GM18505 (cell line): ENCODE measurements around the gene ESD.

ENCODE experiments used
- ATAC-seq: cut with Tn5 transposase; IDR thresholded peaks from one replicate; pipeline ENCODE4 v1.9.1; 2021; ENCODE audit not compliant: unreplicated experiment
- POLR2A ChIP-seq: IDR thresholded peaks from 4 replicates; pipeline ENCODE4 v1.6.1; 2011; ENCODE audit warnings: borderline replicate concordance; ENCODE audit not compliant: insufficient read depth, insufficient read length; ENCODE audit errors: extremely low read depth

ESD gene

GRCh38 chr13:46745062-46745461 is 51.9 kb downstream of the ESD start:
- ATAC-seq, result no peak
- TF ChIP-seq POLR2A, result no peak

DNA sequence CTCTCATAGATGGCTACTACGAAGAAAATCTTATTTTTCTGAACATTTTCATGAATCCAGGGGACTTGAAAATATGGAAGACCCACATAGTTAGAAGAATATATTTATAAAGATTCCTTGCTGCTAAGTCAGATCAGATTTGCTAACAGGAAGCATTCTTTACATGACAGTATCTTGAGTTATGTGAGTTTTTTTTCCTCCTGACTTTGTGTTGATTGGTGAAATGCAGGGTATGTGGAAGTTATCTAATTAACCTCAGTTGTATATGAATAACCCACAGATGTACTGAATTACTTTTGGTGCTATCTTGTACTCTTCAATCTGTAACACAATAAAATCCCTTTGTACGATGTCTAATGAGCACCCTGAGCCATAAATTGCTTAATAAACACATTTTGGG is 53.8 kb downstream of the ESD start:
- TF ChIP-seq POLR2A, result no peak
- ATAC-seq, result no peak

DNA sequence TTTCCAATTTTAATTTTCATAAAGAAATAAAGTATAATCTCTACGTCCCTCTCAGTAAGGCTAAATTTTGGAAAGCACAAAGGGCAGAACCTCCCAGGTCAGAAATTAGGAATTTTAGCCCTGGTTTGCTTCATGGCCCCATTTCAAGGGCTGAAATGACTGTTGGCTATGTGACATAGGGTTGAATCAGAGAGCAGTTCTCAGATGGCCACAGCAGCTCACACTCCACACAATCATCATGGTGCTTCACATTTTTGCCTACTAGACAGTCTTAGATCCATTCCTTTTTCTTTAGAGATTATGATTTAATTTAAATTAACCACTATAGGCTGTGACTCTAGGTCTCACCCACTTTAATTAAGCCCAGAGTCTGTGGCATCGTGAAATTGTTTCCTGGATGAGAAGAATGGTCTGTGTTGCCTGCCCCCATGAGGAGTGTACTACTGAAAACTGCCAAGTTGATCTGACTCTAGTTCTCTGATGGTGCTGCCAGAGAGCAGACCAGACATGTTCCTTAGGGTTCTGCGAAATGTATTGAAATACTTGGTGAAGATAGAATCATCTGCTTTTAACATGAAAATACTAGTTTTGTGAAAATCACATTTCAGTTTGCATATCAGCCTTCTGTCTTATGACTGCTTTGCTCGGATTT is 57.4 kb downstream of the ESD start:
- no peak for TF ChIP-seq POLR2A
- ATAC-seq, result no peak

DNA sequence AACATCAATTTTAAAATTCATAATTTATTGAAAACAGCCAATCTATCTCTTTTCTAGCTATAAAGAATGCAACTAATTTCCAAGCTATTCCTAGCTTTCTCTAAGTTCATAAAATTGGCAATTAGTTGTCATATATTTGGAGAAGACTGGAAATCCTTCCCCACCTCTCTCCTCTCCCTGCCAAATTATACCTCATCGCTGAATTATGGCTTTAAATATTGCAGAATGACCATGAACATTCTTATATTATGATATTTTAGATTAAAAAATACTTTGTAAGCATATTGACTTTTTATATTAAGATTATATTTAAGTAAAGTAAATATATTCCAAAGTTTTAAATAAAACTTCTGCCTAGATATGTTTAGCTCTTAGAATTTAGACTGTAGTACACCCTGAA is 58.2 kb downstream of the ESD start:
- ATAC-seq, result no peak
- TF ChIP-seq POLR2A, result no peak

GRCh38 chr13:46738055-46738454 is 58.9 kb downstream of the ESD start:
- TF ChIP-seq POLR2A, result no peak
- ATAC-seq, result no peak

DNA sequence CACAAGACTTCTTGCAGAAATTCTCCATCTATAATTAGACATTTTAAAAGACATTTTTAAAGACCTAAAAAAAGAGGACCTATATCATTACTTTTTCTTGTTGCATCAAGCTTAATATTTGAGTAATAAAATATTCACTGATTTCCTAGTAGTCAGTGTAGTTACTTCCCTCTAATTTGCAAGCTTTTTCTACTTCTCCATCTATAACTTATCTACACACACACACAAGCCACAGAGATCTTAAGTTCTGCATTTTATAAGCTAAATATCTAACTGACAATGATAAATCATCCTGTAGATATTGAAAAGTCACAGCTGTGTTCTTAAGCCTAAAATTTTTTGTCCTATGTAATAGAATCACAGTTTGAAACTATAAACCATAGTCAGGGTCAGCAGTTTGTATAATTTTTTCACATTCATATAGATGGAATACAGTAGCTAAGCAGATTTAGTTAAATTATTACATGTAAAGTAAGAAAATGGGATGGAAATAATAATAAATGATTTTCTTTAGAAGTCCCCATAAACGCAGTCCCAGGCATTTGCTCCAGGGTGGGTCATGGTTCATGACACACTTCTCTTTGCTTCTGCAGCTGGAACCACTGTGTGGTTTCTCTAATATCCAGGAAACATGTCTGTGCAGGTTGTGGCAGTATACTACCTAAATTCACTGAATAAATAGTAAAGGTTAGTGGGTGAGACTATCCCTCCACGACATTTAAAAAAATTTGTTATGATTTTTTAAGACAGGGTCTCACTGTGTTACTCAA is 60.2 kb downstream of the ESD start:
- TF ChIP-seq POLR2A, result no peak
- no peak for ATAC-seq

DNA sequence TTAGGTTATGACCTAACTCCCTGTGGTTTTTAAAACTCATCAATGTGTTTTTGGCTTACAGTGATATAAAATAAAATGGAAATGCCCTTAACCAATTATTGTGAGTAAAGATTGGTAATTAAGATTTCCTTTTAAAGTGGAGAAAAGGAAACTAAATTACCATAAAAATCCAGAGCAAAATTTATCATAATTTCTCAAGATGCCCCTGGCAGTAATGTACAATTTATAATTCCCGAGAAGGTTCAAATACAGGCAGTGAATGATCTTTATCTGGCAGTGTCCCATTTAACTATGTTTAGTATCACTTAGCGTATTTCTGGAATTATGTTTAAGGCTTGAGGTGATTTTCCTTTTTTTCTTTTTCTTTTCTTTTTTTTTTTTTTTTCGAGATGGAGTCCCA is 61.5 kb downstream of the ESD start:
- no peak for ATAC-seq
- TF ChIP-seq POLR2A, result no peak

- no peak for TF ChIP-seq POLR2A
Observed at GRCh38 chr13:46731535-46731934, 65.4 kb downstream of the ESD start.

GRCh38 chr13:46728777-46729176 is 68.2 kb downstream of the ESD start:
- TF ChIP-seq POLR2A, result no peak
- ATAC-seq, result no peak

More at GRCh38 chr13:46731535-46731934, 65.4 kb downstream of the ESD start:
- no peak for ATAC-seq

DNA sequence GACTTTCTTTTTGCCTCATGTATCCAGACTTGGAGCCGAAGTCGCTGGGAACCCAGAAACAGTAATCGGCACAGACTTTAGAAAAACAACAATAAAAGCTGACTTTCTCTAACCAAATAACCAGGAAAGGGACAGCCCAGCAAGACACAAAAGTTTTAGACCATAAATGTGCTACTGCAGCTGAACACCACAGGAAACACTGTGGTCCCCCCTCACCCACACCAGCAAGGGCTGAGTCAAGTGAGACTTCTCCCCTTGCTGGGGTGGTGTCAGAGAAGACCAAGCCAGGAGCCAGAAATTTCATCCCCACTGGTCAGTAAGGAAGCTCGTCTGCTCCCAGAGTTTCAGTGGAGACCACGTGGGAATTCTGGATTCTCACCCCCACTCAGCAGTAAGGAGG is 70.6 kb downstream of the ESD start:
- no peak for ATAC-seq
- TF ChIP-seq POLR2A, result no peak
